Panc1 (cell line): ENCODE results near the gene EHBP1. TPM values are rescaled to one million over a fixed set of nuclear protein-coding genes. Genes with fewer than 3 reads are reported as not detected.

Experiments
- ATAC-seq: fragments of 200-7000 bp; cut with Tn5 transposase; 2 replicates; pipeline ENCODE4 v1.9.1; 2020; ENCODE audit warnings: mild to moderate bottlenecking, moderate library complexity
- BruUV-seq: library from RNA; stranded (reverse); fragments of 400-500 nt; replicated peaks from 2 replicates; lab custom pipeline; 2021; lab: Mats Ljungman, UMichigan
- CTCF ChIA-PET: fragments of 300-600 bp; sonication (Branson Sonifier 250); formaldehyde crosslinking; loops from one replicate; lab custom pipeline; 2022; ENCODE audit warnings: antibody characterized with exemption; lab: Charles Lee
- POLR2A ChIA-PET: fragments of 300-600 bp; sonication (Branson Sonifier 250); formaldehyde crosslinking; loops from one replicate; lab custom pipeline; 2022; ENCODE audit warnings: antibody characterized with exemption; lab: Charles Lee
- DNase-seq: peaks from one replicate; pipeline ENCODE4 v3.0.0-alpha.2; 2010; ENCODE audit warnings: low read depth, low spot score
- H3K27ac ChIP-seq: 2 replicates; pipeline ENCODE4 v1.5.1; 2011; ENCODE audit warnings: mild to moderate bottlenecking, low read length, inconsistent platforms
- H3K27me3 ChIP-seq: fragments of 200-500 bp; sonication (Bioruptor generic); 2 replicates; pipeline ENCODE4 v1.6.0; 2014; ENCODE audit warnings: low read length, inconsistent platforms; ENCODE audit not compliant: control insufficient read depth, insufficient read depth
- H3K36me3 ChIP-seq: fragments of 200-500 bp; sonication (Bioruptor generic); 2 replicates; pipeline ENCODE4 v1.5.1; 2014; ENCODE audit warnings: inconsistent platforms, mild to moderate bottlenecking, low read length, moderate library complexity; ENCODE audit not compliant: control insufficient read depth, insufficient read depth
- H3K4me1 ChIP-seq: 2 replicates; pipeline ENCODE4 v1.5.1; 2011; ENCODE audit warnings: inconsistent platforms, mild to moderate bottlenecking, low read length, moderate library complexity; ENCODE audit not compliant: control insufficient read depth, insufficient read depth
- H3K4me3 ChIP-seq, 2 experiments: 2 replicates each; pipeline ENCODE4 v1.5.1; 2011 to 2012; ENCODE audit warnings: low read depth in 2 of 2, low read length in 2 of 2, mild to moderate bottlenecking in 2 of 2, inconsistent platforms in 1 of 2, moderate library complexity in 1 of 2
- H3K9me3 ChIP-seq: fragments of 200-500 bp; sonication (Bioruptor generic); 2 replicates; pipeline ENCODE4 v1.5.1; 2014; ENCODE audit warnings: low read depth, mild to moderate bottlenecking, inconsistent platforms, low read length, moderate library complexity; ENCODE audit not compliant: control insufficient read depth, insufficient read depth
- CTCF ChIP-seq: fragments of 450-650 bp; IDR thresholded peaks from 2 replicates; pipeline ENCODE4 v1.5.1; 2017; ENCODE audit warnings: mild to moderate bottlenecking
- POLR2AphosphoS5 ChIP-seq: IDR thresholded peaks from 2 replicates; pipeline ENCODE4 v1.6.1; 2012; ENCODE audit warnings: mild to moderate bottlenecking, low read depth, low read length, moderate library complexity
- REST ChIP-seq, 2 experiments: IDR thresholded peaks; 2 replicates each; pipeline ENCODE4 v1.6.1; 2011 to 2012; ENCODE audit warnings: low read depth in 2 of 2, control low read depth in 1 of 2, low read length in 1 of 2, mild to moderate bottlenecking in 1 of 2, moderate library complexity in 1 of 2; ENCODE audit not compliant: insufficient read depth in 1 of 2
- SIN3A ChIP-seq: IDR thresholded peaks from 2 replicates; pipeline ENCODE4 v1.6.1; 2012; ENCODE audit warnings: low read depth, mild to moderate bottlenecking, low read length, moderate library complexity, borderline replicate concordance; ENCODE audit not compliant: insufficient read depth
- TCF7L2 ChIP-seq: IDR thresholded peaks from 2 replicates; pipeline ENCODE4 v1.6.1; 2011; ENCODE audit warnings: mild to moderate bottlenecking, low read depth, low read length, inconsistent platforms
- in situ Hi-C: cut with HindIII; loops from 2 replicates; pipeline ENCODE4 v1.10.0; 2016; ENCODE audit warnings: low sequenced_read_pairs, low pct_unique_long_range_greater_than_20kb
- intact Hi-C: fragments of 100-400 bp; cut with micrococcal nuclease; formaldehyde crosslinking; loops from one replicate; pipeline ENCODE4 v1.10.0; 2022; ENCODE audit not compliant: unreplicated experiment
- total RNA-seq: library from RNA; stranded (reverse); gene quantifications from one replicate; pipeline ENCODE4 v1.2.1, GENCODE V29; 2021; ENCODE audit not compliant: unreplicated experiment

Gene EHBP1
- total RNA-seq, 1 experiment from 2014 or later = 46.1 TPM

- TF ChIP-seq POLR2AphosphoS5 = no peak
- no peak for TF ChIP-seq REST (IDR thresholded peaks at IDR 0.05; ENCODE audit: insufficient read depth in 1 of 2, low read depth in 2 of 2, low read length in 1 of 2)
- no peak for TF ChIP-seq TCF7L2
- no peak for TF ChIP-seq SIN3A
- TF ChIP-seq CTCF = no peak
- Histone ChIP-seq H3K27me3 (no peaks in the 10 kb centered on the region), H3K4me3 (no peak overlapping the region), H3K4me1 (no peaks in the 10 kb centered on the region; the same call in 1 of the 2 replicates), H3K27ac (no peak overlapping the region), H3K36me3 (no peaks in the 10 kb centered on the region), H3K9me3 (no peaks in the 10 kb centered on the region)
- intact Hi-C loops (no loop called here), in situ Hi-C loops (no loop called here)
- DNase-seq = no peak
- no peak for ATAC-seq
- ChIA-PET CTCF (no interaction called here), POLR2A (no interaction called here)
- BruUV-seq = no TSS peak
These were observed 38.0 kb downstream of the EHBP1 start for GRCh38 chr2:62743506-62743905.

- H3K4me1 ChIP-seq = no peaks in the 10 kb centered on the region; the same call in 1 of the 2 replicates
- no peak overlapping the region for H3K4me3 ChIP-seq
- ATAC-seq (no peak), DNase-seq (no peak)
- POLR2A ChIA-PET = no interaction called here
- H3K36me3 ChIP-seq = no peaks in the 10 kb centered on the region
- in situ Hi-C loops = no loop called here
- intact Hi-C loops = no loop called here
- no peaks in the 10 kb centered on the region for H3K9me3 ChIP-seq
- BruUV-seq = no TSS peak
- CTCF ChIA-PET = no interaction called here
- TF ChIP-seq SIN3A (no peak), REST (IDR thresholded peaks at IDR 0.05; ENCODE audit: insufficient read depth in 1 of 2, low read depth in 2 of 2, low read length in 1 of 2) (no peak), CTCF (no peak), POLR2AphosphoS5 (no peak), TCF7L2 (no peak)
- no peaks in the 10 kb centered on the region for H3K27me3 ChIP-seq
- H3K27ac ChIP-seq = no peak overlapping the region
These were observed 39.1 kb downstream of the EHBP1 start for GRCh38 chr2:62744603-62745002.
